Ishikawa (cell line): ENCODE data around the gene ADTRP.

Experiments used
- CEBPB ChIP-seq: IDR thresholded peaks from 2 replicates; pipeline ENCODE4 v1.6.1; 2012
- CREB1 ChIP-seq: IDR thresholded peaks from 2 replicates; pipeline ENCODE4 v1.6.1; 2012; ENCODE audit warnings: low read depth
- EGR1 ChIP-seq: IDR thresholded peaks from 2 replicates; pipeline ENCODE4 v1.6.1; 2012
- EP300 ChIP-seq: IDR thresholded peaks from 2 replicates; pipeline ENCODE4 v1.6.1; 2012; ENCODE audit warnings: borderline replicate concordance
- FOXM1 ChIP-seq: IDR thresholded peaks from 2 replicates; pipeline ENCODE4 v1.6.1; 2012; ENCODE audit warnings: low read depth, borderline replicate concordance
- NFIC ChIP-seq: IDR thresholded peaks from 2 replicates; pipeline ENCODE4 v1.6.1; 2012
- RAD21 ChIP-seq: IDR thresholded peaks from 2 replicates; pipeline ENCODE4 v1.6.1; 2012; ENCODE audit warnings: low read depth
- TAF1 ChIP-seq: IDR thresholded peaks from 2 replicates; pipeline ENCODE4 v1.6.1; 2012; ENCODE audit warnings: low read depth, mild to moderate bottlenecking
- TCF12 ChIP-seq: IDR thresholded peaks from 2 replicates; pipeline ENCODE4 v1.6.1; 2012; ENCODE audit warnings: low read depth
- TEAD4 ChIP-seq: IDR thresholded peaks from 2 replicates; pipeline ENCODE4 v1.6.1; 2012
- YY1 ChIP-seq: IDR thresholded peaks from 2 replicates; pipeline ENCODE4 v1.6.1; 2012; ENCODE audit warnings: low read depth
- ZBTB7A ChIP-seq: IDR thresholded peaks from 2 replicates; pipeline ENCODE4 v1.6.1; 2012; ENCODE audit warnings: low read depth
- TF ChIP-seq, protein P1 (sequence below): IDR thresholded peaks from 2 replicates; pipeline ENCODE4 v1.6.1; 2012; ENCODE audit warnings: low read depth, mild to moderate bottlenecking
- TF ChIP-seq, protein P2 (sequence below): IDR thresholded peaks from 2 replicates; pipeline ENCODE4 v1.6.1; 2012
- TF ChIP-seq, protein P3 (sequence below): IDR thresholded peaks from 2 replicates; pipeline ENCODE4 v1.6.1; 2012

Gene ADTRP

DNA sequence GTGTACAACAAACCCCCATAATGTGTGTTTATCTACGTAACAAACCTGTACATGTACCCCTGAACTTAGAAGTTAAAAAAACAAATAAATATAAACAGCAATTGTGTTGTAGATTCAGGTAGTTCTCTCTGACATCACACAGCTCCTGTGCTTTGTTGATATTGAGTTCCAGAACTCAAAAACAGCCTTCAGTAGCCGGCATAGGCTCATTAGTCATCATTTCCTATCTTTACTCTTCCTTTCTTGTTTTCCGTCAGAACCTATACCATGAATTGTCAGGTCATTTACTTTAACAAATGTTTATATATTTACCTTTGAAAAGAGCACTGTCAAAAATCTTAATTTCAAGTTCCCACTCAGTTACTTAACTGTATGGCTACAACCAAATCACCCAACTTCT is 88.8 kb downstream of the ADTRP start:
- TF ChIP-seq EP300 (no peak), TEAD4 (no peak), EGR1 (no peak), TAF1 (no peak), NFIC (no peak), ZBTB7A (no peak), CEBPB (no peak), CREB1 (no peak), RAD21 (no peak), TCF12 (no peak), YY1 (no peak), FOXM1 (no peak)
- TF ChIP-seq, protein P1, sequence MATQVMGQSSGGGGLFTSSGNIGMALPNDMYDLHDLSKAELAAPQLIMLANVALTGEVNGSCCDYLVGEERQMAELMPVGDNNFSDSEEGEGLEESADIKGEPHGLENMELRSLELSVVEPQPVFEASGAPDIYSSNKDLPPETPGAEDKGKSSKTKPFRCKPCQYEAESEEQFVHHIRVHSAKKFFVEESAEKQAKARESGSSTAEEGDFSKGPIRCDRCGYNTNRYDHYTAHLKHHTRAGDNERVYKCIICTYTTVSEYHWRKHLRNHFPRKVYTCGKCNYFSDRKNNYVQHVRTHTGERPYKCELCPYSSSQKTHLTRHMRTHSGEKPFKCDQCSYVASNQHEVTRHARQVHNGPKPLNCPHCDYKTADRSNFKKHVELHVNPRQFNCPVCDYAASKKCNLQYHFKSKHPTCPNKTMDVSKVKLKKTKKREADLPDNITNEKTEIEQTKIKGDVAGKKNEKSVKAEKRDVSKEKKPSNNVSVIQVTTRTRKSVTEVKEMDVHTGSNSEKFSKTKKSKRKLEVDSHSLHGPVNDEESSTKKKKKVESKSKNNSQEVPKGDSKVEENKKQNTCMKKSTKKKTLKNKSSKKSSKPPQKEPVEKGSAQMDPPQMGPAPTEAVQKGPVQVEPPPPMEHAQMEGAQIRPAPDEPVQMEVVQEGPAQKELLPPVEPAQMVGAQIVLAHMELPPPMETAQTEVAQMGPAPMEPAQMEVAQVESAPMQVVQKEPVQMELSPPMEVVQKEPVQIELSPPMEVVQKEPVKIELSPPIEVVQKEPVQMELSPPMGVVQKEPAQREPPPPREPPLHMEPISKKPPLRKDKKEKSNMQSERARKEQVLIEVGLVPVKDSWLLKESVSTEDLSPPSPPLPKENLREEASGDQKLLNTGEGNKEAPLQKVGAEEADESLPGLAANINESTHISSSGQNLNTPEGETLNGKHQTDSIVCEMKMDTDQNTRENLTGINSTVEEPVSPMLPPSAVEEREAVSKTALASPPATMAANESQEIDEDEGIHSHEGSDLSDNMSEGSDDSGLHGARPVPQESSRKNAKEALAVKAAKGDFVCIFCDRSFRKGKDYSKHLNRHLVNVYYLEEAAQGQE = no peak
- TF ChIP-seq, protein P2, sequence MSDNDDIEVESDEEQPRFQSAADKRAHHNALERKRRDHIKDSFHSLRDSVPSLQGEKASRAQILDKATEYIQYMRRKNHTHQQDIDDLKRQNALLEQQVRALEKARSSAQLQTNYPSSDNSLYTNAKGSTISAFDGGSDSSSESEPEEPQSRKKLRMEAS = no peak
- TF ChIP-seq, protein P3, sequence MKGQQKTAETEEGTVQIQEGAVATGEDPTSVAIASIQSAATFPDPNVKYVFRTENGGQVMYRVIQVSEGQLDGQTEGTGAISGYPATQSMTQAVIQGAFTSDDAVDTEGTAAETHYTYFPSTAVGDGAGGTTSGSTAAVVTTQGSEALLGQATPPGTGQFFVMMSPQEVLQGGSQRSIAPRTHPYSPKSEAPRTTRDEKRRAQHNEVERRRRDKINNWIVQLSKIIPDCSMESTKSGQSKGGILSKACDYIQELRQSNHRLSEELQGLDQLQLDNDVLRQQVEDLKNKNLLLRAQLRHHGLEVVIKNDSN = no peak

DNA sequence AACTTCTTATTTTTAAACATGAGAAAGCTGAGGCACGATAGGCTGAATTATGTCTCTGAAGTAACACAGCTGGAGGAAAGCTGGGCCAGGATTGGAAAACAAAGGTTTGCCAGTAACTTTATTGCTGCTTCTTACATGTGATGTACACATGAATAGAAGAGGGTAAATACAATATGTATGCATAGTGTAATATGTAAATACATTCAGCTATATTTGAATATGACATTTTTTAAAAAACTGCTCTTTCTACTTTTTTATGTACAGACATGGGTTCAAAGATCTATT is 90.2 kb downstream of the ADTRP start:
- TF ChIP-seq TCF12 (no peak), EP300 (no peak), CREB1 (no peak), EGR1 (no peak), FOXM1 (no peak), TEAD4 (no peak), NFIC (no peak), RAD21 (no peak), TAF1 (no peak), YY1 (no peak), ZBTB7A (no peak), CEBPB (no peak)
- TF ChIP-seq, protein P2 = no peak
- TF ChIP-seq, protein P3 = no peak
- TF ChIP-seq, protein P1 = no peak

DNA sequence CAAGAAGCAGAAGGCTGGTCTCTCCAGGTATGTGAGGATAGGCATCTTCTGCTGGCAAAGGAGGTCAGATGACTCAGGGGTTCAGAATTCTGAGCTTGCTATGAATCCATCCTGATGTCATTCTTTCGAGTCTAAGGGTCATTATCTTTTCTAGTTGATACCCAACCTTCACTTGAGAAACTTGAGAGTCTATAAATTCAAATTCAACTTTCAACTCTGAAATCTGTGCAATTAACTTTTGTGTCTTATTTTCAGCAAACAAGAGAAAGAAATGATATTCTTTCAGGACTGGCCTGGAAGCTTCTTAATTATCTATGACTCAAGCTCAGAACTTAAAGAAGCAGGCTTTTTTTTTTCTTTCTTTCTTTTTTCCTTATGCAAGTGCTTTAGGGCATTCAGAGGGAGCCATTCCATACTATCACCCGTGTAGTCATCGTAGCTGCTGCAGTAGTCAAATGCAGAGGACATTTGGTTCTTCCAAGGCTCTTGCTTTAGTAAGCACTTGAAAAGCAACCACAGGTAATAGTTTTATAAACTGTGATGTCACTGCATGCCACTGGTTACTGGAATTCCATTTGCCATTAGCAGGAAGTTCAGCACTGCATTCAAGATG is 93.0 kb downstream of the ADTRP start:
- TF ChIP-seq TCF12 (peak; percentile 53), FOXM1 (0 out of 2 replicates have a peak, but pooled peaks have one; percentile 46), RAD21 (no peak), ZBTB7A (no peak), EGR1 (no peak), NFIC (peak; percentile 64), CREB1 (no peak), YY1 (no peak), EP300 (peak; percentile 77; the same call in 1 of the 2 replicates), CEBPB (no peak), TEAD4 (peak; percentile 94), TAF1 (no peak)
- TF ChIP-seq, protein P3 = no peak
- TF ChIP-seq, protein P2 = no peak
- TF ChIP-seq, protein P1 = no peak
